Nephron (organoid): Measurements from ENCODE around the gene TEDC1.

ENCODE experiments used
- H3K27ac Mint-ChIP-seq, 3 experiments: 2 replicates each; pipeline ENCODE4 v1.8.0; 2020; ENCODE audit warnings: mixed read lengths in 3 of 3, mild to moderate bottlenecking in 2 of 3, moderate library complexity in 1 of 3
- H3K27me3 Mint-ChIP-seq: 2 replicates; pipeline ENCODE4 v1.8.0; 2021; ENCODE audit warnings: low read depth, mild to moderate bottlenecking, moderate library complexity, mixed read lengths
- H3K36me3 Mint-ChIP-seq: 2 replicates; pipeline ENCODE4 v1.8.0; 2020; ENCODE audit warnings: low read depth, mixed read lengths
- H3K4me1 Mint-ChIP-seq: 2 replicates; pipeline ENCODE4 v1.8.0; 2020; ENCODE audit warnings: mixed read lengths
- H3K4me3 Mint-ChIP-seq, 3 experiments: 2 replicates each; pipeline ENCODE4 v1.8.0; 2020; ENCODE audit warnings: mild to moderate bottlenecking in 3 of 3, mixed read lengths in 3 of 3, moderate library complexity in 2 of 3
- H3K9me3 Mint-ChIP-seq: 2 replicates; pipeline ENCODE4 v1.8.0; 2020; ENCODE audit warnings: mixed read lengths
- CTCF ChIP-seq, 3 experiments: fragments of 200-600 bp; sonication (generic); IDR thresholded peaks; one replicate each; pipeline ENCODE4 v1.5.0; 2021; ENCODE audit warnings: antibody characterized with exemption in 3 of 3; ENCODE audit not compliant: unreplicated experiment in 3 of 3

Gene TEDC1

GRCh38 chr14:105467249-105467941, 23.7 kb upstream of the TEDC1 start:
- H3K4me3 Mint-ChIP-seq: no peak overlapping the region
- no peak overlapping the region for H3K27ac Mint-ChIP-seq
- H3K4me1 Mint-ChIP-seq: no peaks in the 10 kb centered on the region
- H3K9me3 Mint-ChIP-seq: no peaks in the 10 kb centered on the region
- peaks cover 9% of the 10 kb centered on the region for H3K36me3 Mint-ChIP-seq
- no peaks in the 10 kb centered on the region for H3K27me3 Mint-ChIP-seq
- TF ChIP-seq CTCF (IDR thresholded peaks at IDR 0.05; ENCODE audit: unreplicated experiment in 3 of 3): no peak

- TF ChIP-seq CTCF (IDR thresholded peaks at IDR 0.05; ENCODE audit: unreplicated experiment in 3 of 3): no peak
- no peak overlapping the region for H3K4me3 Mint-ChIP-seq
These were observed 23.0 kb upstream of the TEDC1 start for GRCh38 chr14:105467942-105468471.

GRCh38 chr14:105468621-105469241, 22.3 kb upstream of the TEDC1 start:
- Mint-ChIP-seq H3K4me3 (no peak overlapping the region), H3K27me3 (no peaks in the 10 kb centered on the region), H3K27ac (no peak overlapping the region), H3K36me3 (peaks cover 4% of the 10 kb centered on the region), H3K9me3 (no peaks in the 10 kb centered on the region), H3K4me1 (no peaks in the 10 kb centered on the region)
- TF ChIP-seq CTCF (IDR thresholded peaks at IDR 0.05; ENCODE audit: unreplicated experiment in 3 of 3): no peak

More at GRCh38 chr14:105467942-105468471, 23.0 kb upstream of the TEDC1 start:
- peaks cover 7% of the 10 kb centered on the region for H3K36me3 Mint-ChIP-seq
- no peak overlapping the region for H3K27ac Mint-ChIP-seq
- H3K4me1 Mint-ChIP-seq: no peaks in the 10 kb centered on the region
- H3K9me3 Mint-ChIP-seq: no peaks in the 10 kb centered on the region
- H3K27me3 Mint-ChIP-seq: no peaks in the 10 kb centered on the region

- Mint-ChIP-seq H3K9me3 (no peaks in the 10 kb centered on the region), H3K27ac (peak overlapping the region in 1 of 3 experiments; percentile 65)
These were observed 21.3 kb upstream of the TEDC1 start for GRCh38 chr14:105469456-105470349.

More at GRCh38 chr14:105469456-105470349, 21.3 kb upstream of the TEDC1 start:
- Mint-ChIP-seq H3K27me3 (no peaks in the 10 kb centered on the region), H3K4me3 (no peak overlapping the region), H3K36me3 (peaks cover 4% of the 10 kb centered on the region), H3K4me1 (no peaks in the 10 kb centered on the region)
- no peak for TF ChIP-seq CTCF (IDR thresholded peaks at IDR 0.05; ENCODE audit: unreplicated experiment in 3 of 3)
